Left lung (tissue), 10 donors: Measurements from ENCODE around the gene AKAP1. TPM values are rescaled to one million over a fixed set of nuclear protein-coding genes. Genes with fewer than 3 reads are reported as not detected.

Experiments used
- ATAC-seq: fragments of 200-7000 bp; cut with Tn5 transposase; one replicate; pipeline ENCODE4 v1.9.1; 2020; ENCODE audit warnings: moderate library complexity
- DNase-seq, 4 donors: peaks; one replicate each; pipeline ENCODE4 v3.0.0-alpha.2; 2013 to 2020
- H3K27ac ChIP-seq, 2 donors: fragments of 200-600 bp; sonication (generic) in 1 of 2; one replicate each; pipeline versions ENCODE4 v1.5.0 to v1.8.0; 2020 to 2021
- H3K27me3 ChIP-seq, 2 donors: fragments of 200-600 bp; sonication (generic) in 1 of 2; one replicate each; pipeline versions ENCODE4 v1.5.0 to v1.8.0; 2020 to 2021
- H3K36me3 ChIP-seq, 2 donors: fragments of 200-600 bp; sonication (generic) in 1 of 2; one replicate each; pipeline versions ENCODE4 v1.5.0 to v1.8.0; 2020 to 2021
- H3K4me1 ChIP-seq, 2 donors: fragments of 200-600 bp; one replicate each; pipeline ENCODE4 v1.8.0; 2021
- H3K4me3 ChIP-seq, 2 donors: fragments of 200-600 bp; sonication (generic) in 1 of 2; one replicate each; pipeline versions ENCODE4 v1.5.0 to v1.8.0; 2020 to 2021; ENCODE audit warnings: mild to moderate bottlenecking in 1 of 2
- H3K9me3 ChIP-seq, 2 donors: fragments of 200-600 bp; sonication (generic) in 1 of 2; one replicate each; pipeline versions ENCODE4 v1.5.0 to v1.8.0; 2020 to 2021
- intact Hi-C, 2 donors: fragments of 100-400 bp; cut with DNase I; formaldehyde crosslinking; loops; one replicate each; pipeline versions ENCODE4 v1.11.2 to v1.14.2; 2022
- polyA plus RNA-seq, 6 donors: library from polyadenylated mRNA; unstranded; fragments of 120-200 nt; gene quantifications; one replicate each; pipeline ENCODE4 v1.2.1, GENCODE V29; 2013; ENCODE audit not compliant: insufficient read length in 6 of 6
- total RNA-seq, 2 donors: library from RNA; stranded (reverse); fragmentation: NEBNext Ultra II Directional; extraction: Animal tissue kit (Norgen Biotek cat#: 25700); gene quantifications; one replicate each; pipeline ENCODE4 v1.2.1, GENCODE V29; 2021
- TF ChIP-seq, protein P1 (sequence below), 2 donors: fragments of 200-600 bp; sonication (generic) in 1 of 2; IDR thresholded peaks; one replicate each; pipeline versions ENCODE4 v1.5.0 to v1.8.0; 2021; ENCODE audit warnings: antibody characterized with exemption in 2 of 2
- donor health status: DM: no; HTN: yes; CAD: no.
- donor health status: DM: no; HTN: no; CAD: no.

Gene AKAP1
- total and polyA plus RNA-seq, 8 donors, result 39.5 to 51.6 (median 47.6) TPM

DNA sequence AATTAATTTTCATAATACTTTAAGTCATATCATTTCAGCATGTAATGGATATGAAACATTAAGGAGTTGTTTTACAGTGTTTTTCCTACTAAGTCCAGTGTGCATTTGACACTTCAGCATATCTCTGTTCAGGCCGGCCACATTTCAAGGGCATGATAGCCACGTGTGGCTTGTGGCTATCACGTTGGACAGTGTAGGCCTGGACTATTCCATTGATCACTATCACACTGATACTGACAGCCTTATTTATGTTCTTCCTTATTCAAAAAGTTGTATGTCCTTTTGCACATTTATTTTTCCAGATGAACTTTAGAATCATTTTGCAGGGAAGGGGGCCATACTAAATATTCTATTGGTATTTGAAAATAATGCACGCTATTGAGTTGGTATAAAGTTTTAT, 39.0 kb downstream of the AKAP1 start:
- no peak for DNase-seq
- Histone ChIP-seq H3K4me1 (no peaks in the 10 kb centered on the region), H3K36me3 (peaks cover 0 to 58% of the 10 kb centered on the region in 2 donors), H3K27ac (no peak overlapping the region), H3K27me3 (no peaks in the 10 kb centered on the region), H3K9me3 (no peaks in the 10 kb centered on the region), H3K4me3 (no peak overlapping the region)
- TF ChIP-seq, protein P1, sequence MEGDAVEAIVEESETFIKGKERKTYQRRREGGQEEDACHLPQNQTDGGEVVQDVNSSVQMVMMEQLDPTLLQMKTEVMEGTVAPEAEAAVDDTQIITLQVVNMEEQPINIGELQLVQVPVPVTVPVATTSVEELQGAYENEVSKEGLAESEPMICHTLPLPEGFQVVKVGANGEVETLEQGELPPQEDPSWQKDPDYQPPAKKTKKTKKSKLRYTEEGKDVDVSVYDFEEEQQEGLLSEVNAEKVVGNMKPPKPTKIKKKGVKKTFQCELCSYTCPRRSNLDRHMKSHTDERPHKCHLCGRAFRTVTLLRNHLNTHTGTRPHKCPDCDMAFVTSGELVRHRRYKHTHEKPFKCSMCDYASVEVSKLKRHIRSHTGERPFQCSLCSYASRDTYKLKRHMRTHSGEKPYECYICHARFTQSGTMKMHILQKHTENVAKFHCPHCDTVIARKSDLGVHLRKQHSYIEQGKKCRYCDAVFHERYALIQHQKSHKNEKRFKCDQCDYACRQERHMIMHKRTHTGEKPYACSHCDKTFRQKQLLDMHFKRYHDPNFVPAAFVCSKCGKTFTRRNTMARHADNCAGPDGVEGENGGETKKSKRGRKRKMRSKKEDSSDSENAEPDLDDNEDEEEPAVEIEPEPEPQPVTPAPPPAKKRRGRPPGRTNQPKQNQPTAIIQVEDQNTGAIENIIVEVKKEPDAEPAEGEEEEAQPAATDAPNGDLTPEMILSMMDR (IDR thresholded peaks at IDR 0.05), result no peak
- no peak for ATAC-seq
- intact Hi-C loops, result no loop called here

- TF ChIP-seq, protein P1 (IDR thresholded peaks at IDR 0.05), result no peak
- Histone ChIP-seq H3K9me3 (no peaks in the 10 kb centered on the region), H3K27ac (no peak overlapping the region), H3K4me1 (no peaks in the 10 kb centered on the region), H3K4me3 (no peak overlapping the region), H3K36me3 (peaks cover 0 to 44% of the 10 kb centered on the region in 2 donors), H3K27me3 (no peaks in the 10 kb centered on the region)
- ATAC-seq (no peak), DNase-seq (no peak)
- intact Hi-C loops, result no loop called here
Measured at GRCh38 chr17:57125406-57125805, 40.4 kb downstream of the AKAP1 start.

GRCh38 chr17:57125866-57126265, 40.8 kb downstream of the AKAP1 start:
- Histone ChIP-seq H3K9me3 (no peaks in the 10 kb centered on the region), H3K4me3 (no peak overlapping the region), H3K27me3 (no peaks in the 10 kb centered on the region), H3K36me3 (peaks cover 0 to 40% of the 10 kb centered on the region in 2 donors), H3K27ac (no peak overlapping the region), H3K4me1 (no peaks in the 10 kb centered on the region)
- no peak for ATAC-seq
- DNase-seq, result no peak
- intact Hi-C loops, result no loop called here
- TF ChIP-seq, protein P1 (IDR thresholded peaks at IDR 0.05), result no peak

DNA sequence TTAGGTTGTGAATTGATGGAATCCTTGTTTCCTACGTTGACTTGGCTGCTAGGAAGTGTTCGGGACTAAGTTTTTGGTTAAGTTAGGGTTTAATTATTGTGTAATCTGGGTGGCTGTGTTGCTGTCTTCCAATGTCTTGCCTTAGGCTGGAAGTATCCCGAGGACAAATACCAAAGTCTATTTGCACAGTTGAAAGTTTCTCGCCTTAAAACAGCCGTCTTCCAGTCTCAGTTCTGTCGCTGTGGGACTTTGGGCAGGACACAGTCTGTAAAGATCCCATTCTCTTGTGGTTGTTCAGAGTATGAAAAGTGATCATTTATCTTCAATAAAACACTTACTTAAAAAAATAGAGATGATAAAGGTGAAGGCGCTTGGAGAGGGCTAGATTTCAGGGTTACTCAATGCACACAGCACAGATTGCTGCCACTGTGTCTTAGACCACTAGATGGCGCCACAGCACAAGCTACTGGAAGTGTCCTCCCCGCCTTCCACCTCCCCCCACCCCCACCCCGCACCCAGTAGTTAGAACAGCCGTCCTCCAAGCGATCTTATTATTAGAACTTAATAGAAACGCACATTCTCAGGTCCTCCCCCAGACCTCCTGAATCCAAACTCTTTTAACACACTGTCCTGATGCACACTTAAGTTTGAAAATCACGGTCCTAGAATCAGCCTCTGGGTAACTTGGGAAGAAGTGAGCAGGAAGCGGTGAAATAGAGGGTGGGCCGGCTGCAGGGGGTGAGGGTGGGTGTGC, 45.8 kb downstream of the AKAP1 start:
- Histone ChIP-seq H3K4me1 (no peaks in the 10 kb centered on the region), H3K4me3 (no peak overlapping the region), H3K27me3 (no peaks in the 10 kb centered on the region), H3K9me3 (no peaks in the 10 kb centered on the region), H3K36me3 (peaks cover 0 to under 1% of the 10 kb centered on the region in 2 donors), H3K27ac (no peak overlapping the region)
- peak; percentile 99 for ATAC-seq
- peak in 3 of 4 donors; percentile 72 to 85 (median 81) for DNase-seq
- TF ChIP-seq, protein P1 (IDR thresholded peaks at IDR 0.05), result peak; percentile 89 to 90
- intact Hi-C loops, result no loop called here

DNA sequence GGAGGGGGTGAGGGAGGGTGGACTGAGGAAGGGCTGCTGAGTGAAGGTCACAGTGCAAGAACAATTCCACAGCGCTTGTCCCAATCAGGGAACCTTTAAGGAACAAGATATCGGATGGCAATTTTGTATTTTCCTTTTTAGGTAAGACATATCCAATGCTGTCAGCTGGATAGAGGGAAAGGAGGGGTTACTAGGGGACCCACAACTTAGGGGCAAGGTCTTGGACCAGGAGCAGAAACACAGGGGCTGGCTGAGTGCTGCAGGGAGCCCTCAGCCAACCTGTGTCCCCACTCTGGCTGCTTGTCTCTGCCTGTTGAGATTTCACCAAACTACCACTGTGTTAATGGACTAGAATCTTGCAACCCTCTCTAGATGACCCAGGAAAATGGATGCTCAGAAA, 47.6 kb downstream of the AKAP1 start:
- Histone ChIP-seq H3K4me1 (no peaks in the 10 kb centered on the region), H3K27me3 (no peaks in the 10 kb centered on the region), H3K36me3 (no peaks in the 10 kb centered on the region), H3K4me3 (no peak overlapping the region), H3K27ac (no peak overlapping the region), H3K9me3 (no peaks in the 10 kb centered on the region)
- ATAC-seq (no peak), DNase-seq (no peak)
- TF ChIP-seq, protein P1 (IDR thresholded peaks at IDR 0.05), result no peak
- intact Hi-C loops, result no loop called here
